ENCODE data around the gene CDK2AP2.

The CDK2AP2 gene

DNA sequence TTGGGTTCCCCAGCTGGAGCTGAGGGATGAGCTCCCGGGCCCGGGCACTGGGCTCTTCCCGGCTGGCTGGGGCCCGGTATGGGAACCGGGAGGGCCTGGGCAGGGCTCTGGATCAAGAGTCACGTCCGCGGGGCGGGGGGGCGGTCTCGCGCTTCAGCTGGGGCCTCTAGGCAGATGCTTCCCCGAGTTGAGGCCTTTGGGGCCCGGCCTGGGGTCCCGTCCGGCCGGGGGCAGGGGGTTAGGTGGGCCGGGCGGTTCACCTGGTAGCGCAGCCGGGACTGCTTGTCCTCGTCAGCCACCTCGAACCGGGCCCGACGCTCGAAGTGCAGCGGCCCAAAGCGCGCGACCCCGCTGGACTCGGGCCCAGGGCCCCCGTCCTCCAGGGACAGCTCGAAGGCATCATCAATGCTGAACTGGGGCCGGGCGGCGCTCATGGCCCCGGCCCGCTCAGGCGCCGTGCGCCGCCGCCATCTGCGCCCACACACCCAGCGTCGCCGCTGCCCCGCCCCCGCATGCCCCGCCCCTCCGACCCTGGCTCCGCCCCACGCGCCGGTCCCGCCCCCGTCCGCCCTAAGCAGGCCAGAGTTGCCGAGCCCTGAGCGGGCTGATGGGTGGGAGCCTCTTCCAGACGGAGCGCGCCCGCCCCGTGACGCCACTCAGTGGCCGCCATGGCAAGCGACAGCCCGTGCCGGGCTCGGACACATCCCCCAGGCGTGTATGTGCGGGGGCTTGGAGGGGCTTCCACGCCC is 39.0 kb downstream of the CDK2AP2 start, which contains the start of gene TMEM134:
Gene TMEM134 (minus strand): TSS at position 493 of the 749 bp plus-strand sequence. CDS start 59 bp downstream, at position 434.
- Histone ChIP-seq H3F3A (ENCODE audit: insufficient read depth, low read length) (peaks cover 8% of the 10 kb centered on the region; the same call in 1 of the 2 replicates), H2AFZ (ENCODE audit: low read length) (peak within 1 kb of the TSS; percentile 81; the same call in 1 of the 2 replicates), H3K36me3 (ENCODE audit: insufficient read depth, low read length) (peaks cover 7% of the 10 kb centered on the region; the same call in 1 of the 2 replicates), H3K4me2 (ENCODE audit: low read length) (peak within 1 kb of the TSS; percentile 77), H3K9me3 (ENCODE audit: low read length) (no peaks in the 10 kb centered on the region), H3K9ac (ENCODE audit: low read length) (peak within 1 kb of the TSS; percentile 86), H3K27me3 (ENCODE audit: insufficient read depth, low read length) (no peaks in the 10 kb centered on the region), H4K20me1 (ENCODE audit: insufficient read depth, low read length) (no peaks in the 10 kb centered on the region), H3K27ac (ENCODE audit: low read depth, low read length, poor library complexity, severe bottlenecking) (peak within 1 kb of the TSS; percentile 96), H3K9me2 (ENCODE audit: low read depth, low read length) (no peaks in the 10 kb centered on the region), H3K4me1 (ENCODE audit: insufficient read depth, low read length, severe bottlenecking) (peaks cover 45% of the 10 kb centered on the region), H3K79me2 (ENCODE audit: insufficient read depth, low read length) (peaks cover 3% of the 10 kb centered on the region; the same call in 1 of the 2 replicates), H3K4me3 (ENCODE audit: low read depth, low read length, poor library complexity, severe bottlenecking) (peak within 1 kb of the TSS; percentile 75)
- TF ChIP-seq EZH2 (IDR thresholded peaks at IDR 0.05; ENCODE audit: borderline replicate concordance, low read length): no peak
- TF ChIP-seq, protein P1, sequence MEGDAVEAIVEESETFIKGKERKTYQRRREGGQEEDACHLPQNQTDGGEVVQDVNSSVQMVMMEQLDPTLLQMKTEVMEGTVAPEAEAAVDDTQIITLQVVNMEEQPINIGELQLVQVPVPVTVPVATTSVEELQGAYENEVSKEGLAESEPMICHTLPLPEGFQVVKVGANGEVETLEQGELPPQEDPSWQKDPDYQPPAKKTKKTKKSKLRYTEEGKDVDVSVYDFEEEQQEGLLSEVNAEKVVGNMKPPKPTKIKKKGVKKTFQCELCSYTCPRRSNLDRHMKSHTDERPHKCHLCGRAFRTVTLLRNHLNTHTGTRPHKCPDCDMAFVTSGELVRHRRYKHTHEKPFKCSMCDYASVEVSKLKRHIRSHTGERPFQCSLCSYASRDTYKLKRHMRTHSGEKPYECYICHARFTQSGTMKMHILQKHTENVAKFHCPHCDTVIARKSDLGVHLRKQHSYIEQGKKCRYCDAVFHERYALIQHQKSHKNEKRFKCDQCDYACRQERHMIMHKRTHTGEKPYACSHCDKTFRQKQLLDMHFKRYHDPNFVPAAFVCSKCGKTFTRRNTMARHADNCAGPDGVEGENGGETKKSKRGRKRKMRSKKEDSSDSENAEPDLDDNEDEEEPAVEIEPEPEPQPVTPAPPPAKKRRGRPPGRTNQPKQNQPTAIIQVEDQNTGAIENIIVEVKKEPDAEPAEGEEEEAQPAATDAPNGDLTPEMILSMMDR (IDR thresholded peaks at IDR 0.05; ENCODE audit: low read length): peak; percentile 64

GRCh38 chr11:67468456-67468758 is 39.6 kb downstream of the CDK2AP2 start:
- Histone ChIP-seq H3K9ac (ENCODE audit: low read length) (peak overlapping the region; percentile 86), H2AFZ (ENCODE audit: low read length) (no peak overlapping the region)

GRCh38 chr11:67468056-67468455 is 39.9 kb downstream of the CDK2AP2 start:
- H3K79me2 ChIP-seq (ENCODE audit: insufficient read depth, low read length): peaks cover 3% of the 10 kb centered on the region; the same call in 1 of the 2 replicates
- H3F3A ChIP-seq (ENCODE audit: insufficient read depth, low read length): peaks cover 8% of the 10 kb centered on the region; the same call in 1 of the 2 replicates
- TF ChIP-seq, protein P1 (IDR thresholded peaks at IDR 0.05; ENCODE audit: low read length): no peak
- no peak for TF ChIP-seq EZH2 (IDR thresholded peaks at IDR 0.05; ENCODE audit: borderline replicate concordance, low read length)
- H3K4me1 ChIP-seq (ENCODE audit: insufficient read depth, low read length, severe bottlenecking): peaks cover 48% of the 10 kb centered on the region
- H3K27ac ChIP-seq (ENCODE audit: low read depth, low read length, poor library complexity, severe bottlenecking): peak overlapping the region; percentile 96
- no peaks in the 10 kb centered on the region for H4K20me1 ChIP-seq (ENCODE audit: insufficient read depth, low read length)
- no peaks in the 10 kb centered on the region for H3K9me3 ChIP-seq (ENCODE audit: low read length)
- H3K9me2 ChIP-seq (ENCODE audit: low read depth, low read length): no peaks in the 10 kb centered on the region
- peak overlapping the region; percentile 77 for H3K4me2 ChIP-seq (ENCODE audit: low read length)
- peaks cover 7% of the 10 kb centered on the region; the same call in 1 of the 2 replicates for H3K36me3 ChIP-seq (ENCODE audit: insufficient read depth, low read length)
- H3K9ac ChIP-seq (ENCODE audit: low read length): peak overlapping the region; percentile 86
- H2AFZ ChIP-seq (ENCODE audit: low read length): no peak overlapping the region
- H3K27me3 ChIP-seq (ENCODE audit: insufficient read depth, low read length): no peaks in the 10 kb centered on the region
- H3K4me3 ChIP-seq (ENCODE audit: low read depth, low read length, poor library complexity, severe bottlenecking): peak overlapping the region; percentile 75

More at GRCh38 chr11:67468456-67468758, 39.6 kb downstream of the CDK2AP2 start:
- Histone ChIP-seq H3K79me2 (ENCODE audit: insufficient read depth, low read length) (peaks cover 3% of the 10 kb centered on the region; the same call in 1 of the 2 replicates), H3K4me1 (ENCODE audit: insufficient read depth, low read length, severe bottlenecking) (peaks cover 48% of the 10 kb centered on the region), H3K27ac (ENCODE audit: low read depth, low read length, poor library complexity, severe bottlenecking) (peak overlapping the region; percentile 96), H3K36me3 (ENCODE audit: insufficient read depth, low read length) (peaks cover 7% of the 10 kb centered on the region; the same call in 1 of the 2 replicates), H3K27me3 (ENCODE audit: insufficient read depth, low read length) (no peaks in the 10 kb centered on the region), H3K4me3 (ENCODE audit: low read depth, low read length, poor library complexity, severe bottlenecking) (peak overlapping the region; percentile 75), H3K9me3 (ENCODE audit: low read length) (no peaks in the 10 kb centered on the region), H3K9me2 (ENCODE audit: low read depth, low read length) (no peaks in the 10 kb centered on the region), H3F3A (ENCODE audit: insufficient read depth, low read length) (peaks cover 8% of the 10 kb centered on the region; the same call in 1 of the 2 replicates), H4K20me1 (ENCODE audit: insufficient read depth, low read length) (no peaks in the 10 kb centered on the region), H3K4me2 (ENCODE audit: low read length) (peak overlapping the region; percentile 77)
- no peak for TF ChIP-seq EZH2 (IDR thresholded peaks at IDR 0.05; ENCODE audit: borderline replicate concordance, low read length)
- TF ChIP-seq, protein P1 (IDR thresholded peaks at IDR 0.05; ENCODE audit: low read length): no peak
